ENCODE measurements around the gene HSD17B12.
"Not testable (repeated sequence)": the region's sequence is repeated elsewhere in the genome, so short reads cannot be mapped to it uniquely, and the experiment has no call there.

Gene HSD17B12

DNA sequence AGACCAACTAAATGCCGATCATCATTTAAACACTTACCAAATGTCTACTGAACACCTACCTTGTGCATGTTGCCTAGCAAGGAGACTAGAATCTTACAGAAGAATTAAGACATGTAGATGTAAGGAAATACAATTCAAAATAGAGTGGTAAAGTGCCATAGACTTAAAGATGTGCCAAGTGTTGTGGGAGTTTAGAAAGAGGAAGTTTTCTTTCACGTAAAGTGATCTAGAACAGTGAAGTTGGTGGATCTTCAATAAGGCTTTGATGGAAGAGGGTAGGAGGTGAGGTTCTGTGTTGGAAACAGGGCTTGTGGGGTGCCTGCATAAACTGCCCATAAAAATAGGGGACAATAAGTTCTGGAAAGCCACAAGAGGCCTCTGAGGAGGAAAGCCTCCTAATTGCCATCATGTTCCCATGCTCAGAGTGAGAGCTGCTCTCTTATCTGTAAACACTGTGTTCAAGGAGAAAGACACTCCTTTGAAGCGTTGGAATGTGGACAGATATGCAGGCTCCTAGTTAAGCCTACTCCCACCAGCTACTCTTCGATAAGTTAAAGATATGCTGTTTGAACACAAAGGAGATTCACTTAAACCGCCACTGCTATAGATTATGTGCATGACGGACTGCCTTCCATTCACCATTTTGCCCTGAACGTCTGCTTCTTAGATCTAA is 66.7 kb downstream of the HSD17B12 start:
- DNase-seq (ENCODE audit: low read depth) = no peak

DNA sequence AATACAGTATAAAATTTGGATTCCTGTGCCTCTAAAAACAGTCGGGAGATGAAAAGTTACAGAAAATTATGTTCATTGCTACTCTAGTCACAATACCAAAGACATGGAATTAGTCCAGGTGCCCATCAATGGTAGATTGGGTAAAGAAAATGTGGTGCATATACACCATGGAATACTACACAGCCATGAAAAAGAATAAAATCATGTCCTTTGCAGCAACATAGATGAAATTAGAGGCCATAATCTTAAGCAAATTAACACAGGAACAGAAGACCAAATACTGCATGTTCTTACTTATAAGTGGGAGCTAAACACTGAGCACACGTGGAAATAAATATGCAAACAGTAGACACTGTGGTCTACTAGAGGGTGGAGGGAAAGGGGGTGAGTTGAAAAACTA is 67.6 kb downstream of the HSD17B12 start:
- no peak for DNase-seq (ENCODE audit: low read depth)

DNA sequence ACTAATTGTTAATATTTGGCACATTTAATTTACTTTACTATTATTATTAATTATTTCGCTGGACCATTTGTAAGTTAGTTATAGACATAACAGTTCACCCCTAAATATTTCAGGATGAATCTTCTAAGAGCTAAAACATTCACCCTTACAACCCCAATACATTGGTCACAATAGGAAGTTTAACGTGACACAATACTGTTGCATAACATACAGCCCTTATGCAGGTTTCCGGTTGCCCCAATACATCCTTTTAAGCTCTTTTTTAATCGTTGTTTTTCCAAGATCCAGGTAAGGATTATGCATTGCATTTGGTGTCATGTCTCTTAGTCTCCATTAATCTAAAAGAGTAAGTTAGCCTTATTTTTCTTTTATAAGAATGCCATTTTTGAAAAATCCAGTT is 71.2 kb downstream of the HSD17B12 start:
- DNase-seq (ENCODE audit: low read depth) = no peak

DNA sequence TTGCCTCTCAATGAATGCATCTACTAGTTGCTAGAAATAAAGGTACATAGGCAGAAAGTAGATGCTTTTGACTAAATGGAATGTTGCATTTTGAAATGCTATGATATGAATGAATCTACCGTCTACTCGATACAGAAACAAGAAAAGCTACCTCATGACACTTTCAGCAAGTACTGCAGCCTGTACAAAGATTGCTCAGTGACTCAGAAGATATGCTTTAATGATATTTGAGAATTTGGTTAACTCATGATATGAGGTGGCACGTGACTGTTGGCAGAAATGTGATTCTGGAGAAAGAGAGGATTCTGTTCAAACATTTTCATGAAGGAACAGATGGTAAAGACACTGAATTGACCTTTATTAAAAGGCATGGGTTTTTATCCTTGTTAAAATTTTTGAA is 76.0 kb downstream of the HSD17B12 start:
- no peak for DNase-seq (ENCODE audit: low read depth)

DNA sequence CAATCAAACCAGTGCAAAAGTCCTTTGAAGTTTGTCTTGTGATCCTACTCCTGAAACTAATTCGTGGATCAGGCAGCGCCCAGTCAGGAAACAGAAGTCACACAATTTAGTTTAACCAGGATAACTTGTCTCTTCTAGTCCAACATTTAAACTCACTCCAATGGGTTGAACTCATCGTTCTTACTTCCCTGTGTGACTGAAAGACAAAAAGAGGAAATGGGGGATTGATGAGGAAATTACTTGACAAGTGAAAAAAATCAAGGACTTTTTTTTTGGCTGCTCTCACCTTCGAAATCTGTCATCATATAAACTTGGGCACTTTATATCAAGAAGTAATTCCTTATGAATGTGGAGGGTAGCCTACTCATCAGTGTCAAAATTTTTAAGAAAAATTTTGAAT is 78.4 kb downstream of the HSD17B12 start:
- no peak for DNase-seq (ENCODE audit: low read depth)

DNA sequence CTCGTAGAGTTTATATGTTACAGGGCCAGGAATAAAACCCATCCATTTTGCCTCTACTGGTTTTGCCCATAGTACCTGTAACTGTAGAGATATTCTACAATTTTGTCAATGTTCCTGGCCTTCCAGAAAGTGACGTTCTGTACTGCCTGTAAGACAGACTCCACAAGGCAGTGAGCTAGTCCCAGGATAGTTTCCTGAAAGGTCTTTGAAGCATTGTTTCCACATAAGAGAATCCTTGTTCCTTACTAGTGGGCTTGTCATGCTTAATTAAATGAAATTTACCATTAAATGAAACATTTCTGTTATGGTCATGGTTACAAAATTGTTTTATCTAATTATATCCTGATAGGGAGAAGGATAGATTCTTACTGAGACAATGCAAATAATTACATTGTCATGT is 80.4 kb downstream of the HSD17B12 start:
- DNase-seq (ENCODE audit: low read depth) = no peak

DNA sequence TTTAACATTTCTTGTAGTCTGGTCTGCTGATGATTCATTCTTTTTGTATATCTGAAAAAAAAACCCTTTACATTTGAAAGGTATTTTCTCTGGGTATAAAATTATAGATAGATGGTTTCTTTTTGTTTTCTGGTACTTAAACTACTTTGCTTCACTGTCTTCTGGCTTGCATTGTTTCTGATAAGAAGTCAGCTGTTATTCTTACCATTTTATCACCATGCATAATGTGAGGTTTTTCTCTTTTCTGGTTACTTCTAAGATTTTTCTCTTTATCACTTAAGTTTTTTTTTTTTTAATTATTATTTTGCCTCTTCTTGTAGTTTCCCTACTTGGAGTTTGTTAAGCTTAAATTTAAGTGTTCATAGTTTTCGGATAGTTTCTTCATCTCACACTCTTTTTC is 84.7 kb downstream of the HSD17B12 start:
- DNase-seq (ENCODE audit: low read depth) = no peak

DNA sequence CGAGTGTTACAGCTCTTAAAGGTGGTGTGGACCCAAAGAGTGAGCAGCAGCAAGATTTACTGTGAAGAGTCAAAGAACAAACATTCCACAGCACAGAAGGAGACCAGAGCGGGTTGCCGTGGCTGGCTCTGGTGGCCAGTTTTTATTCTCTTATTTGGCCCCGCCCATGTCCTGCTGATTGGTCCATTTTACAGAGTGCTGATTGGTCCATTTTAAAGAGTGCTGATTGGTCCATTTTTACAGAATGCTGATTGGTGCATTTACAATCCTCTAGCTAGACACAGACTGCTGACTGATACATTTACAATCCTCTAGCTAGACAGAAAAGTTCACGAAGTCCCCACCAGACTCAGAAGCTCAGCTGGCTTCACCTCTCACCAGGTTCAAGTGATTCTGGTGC is 88.1 kb downstream of the HSD17B12 start:
- DNase-seq (ENCODE audit: low read depth) = not testable (repeated sequence)

DNA sequence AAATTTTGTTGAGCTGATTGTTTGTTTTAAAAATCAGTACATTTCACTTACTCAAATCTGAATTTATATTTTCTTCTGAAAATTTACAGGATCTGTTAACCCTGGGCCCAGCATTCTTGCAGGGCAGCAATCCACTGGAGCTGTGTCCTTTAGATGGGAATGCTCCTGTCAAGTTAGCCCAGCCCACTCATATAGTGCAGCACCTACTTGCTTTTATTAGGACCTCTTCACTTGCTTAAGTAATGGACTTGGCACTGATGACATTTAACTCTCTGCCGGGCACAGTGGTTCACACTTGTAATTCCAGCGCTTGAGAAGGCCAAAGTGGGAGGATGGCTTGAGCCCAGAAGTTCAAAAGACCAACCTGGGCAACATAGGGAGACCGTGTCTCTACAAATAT is 89.6 kb downstream of the HSD17B12 start:
- DNase-seq (ENCODE audit: low read depth) = no peak

DNA sequence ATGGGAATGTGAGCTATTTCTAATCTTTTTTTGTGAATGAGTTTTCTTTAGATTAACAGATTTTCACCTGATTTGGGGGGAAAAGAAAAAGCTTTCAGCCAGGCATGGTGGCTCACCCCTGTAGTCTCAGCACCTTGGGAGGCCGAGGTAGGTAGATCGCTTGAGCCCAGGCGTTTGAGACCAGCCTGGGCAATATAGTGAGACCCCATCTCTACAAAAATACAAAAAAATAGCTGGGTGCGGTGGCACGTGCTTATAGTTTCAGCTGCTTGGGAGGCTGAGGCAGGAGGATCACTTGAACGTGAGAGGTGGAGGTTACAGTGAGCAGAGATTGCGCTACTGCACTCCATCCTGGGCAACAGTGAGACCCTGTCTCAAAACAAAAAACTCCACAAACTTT is 92.2 kb downstream of the HSD17B12 start:
- no peak for DNase-seq (ENCODE audit: low read depth)

DNA sequence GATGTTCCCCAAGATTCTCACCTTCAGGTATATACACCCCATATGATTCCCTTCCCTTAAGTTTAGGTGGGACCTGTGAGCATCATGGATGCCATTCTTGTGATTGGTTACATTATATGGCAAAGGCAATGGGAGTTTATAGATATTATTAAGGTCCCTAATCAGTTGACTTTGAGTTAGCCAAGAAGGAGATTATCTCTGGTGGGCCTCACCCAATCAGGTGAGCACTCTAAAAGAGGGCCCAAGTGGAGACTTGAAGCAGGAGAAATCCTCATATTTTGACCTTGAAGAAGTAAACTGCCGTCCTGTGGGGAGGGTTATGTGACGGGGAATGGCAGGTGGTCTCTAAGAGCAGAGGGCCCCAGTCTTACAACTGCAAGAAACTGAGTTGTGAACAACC is 94.2 kb downstream of the HSD17B12 start:
- DNase-seq (ENCODE audit: low read depth) = no peak

DNA sequence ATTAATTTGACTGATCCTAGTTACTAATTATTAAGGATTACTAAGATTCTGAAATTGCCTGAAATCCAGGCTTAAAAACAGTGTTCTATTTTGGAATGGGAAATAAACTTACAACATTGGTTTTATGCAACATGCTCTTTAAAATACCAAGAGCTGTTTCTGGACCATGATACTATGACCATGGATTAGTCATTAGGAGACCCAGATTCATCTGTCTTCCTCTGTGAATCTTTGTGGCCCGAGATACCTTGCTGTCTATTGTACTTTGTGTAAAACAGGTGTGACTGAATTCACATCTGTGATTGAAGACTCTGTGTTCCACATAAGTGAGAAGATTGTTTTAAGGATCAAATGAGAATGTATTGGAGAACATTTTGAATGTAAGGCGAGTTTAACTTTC is 98.8 kb downstream of the HSD17B12 start:
- no peak for DNase-seq (ENCODE audit: low read depth)

DNA sequence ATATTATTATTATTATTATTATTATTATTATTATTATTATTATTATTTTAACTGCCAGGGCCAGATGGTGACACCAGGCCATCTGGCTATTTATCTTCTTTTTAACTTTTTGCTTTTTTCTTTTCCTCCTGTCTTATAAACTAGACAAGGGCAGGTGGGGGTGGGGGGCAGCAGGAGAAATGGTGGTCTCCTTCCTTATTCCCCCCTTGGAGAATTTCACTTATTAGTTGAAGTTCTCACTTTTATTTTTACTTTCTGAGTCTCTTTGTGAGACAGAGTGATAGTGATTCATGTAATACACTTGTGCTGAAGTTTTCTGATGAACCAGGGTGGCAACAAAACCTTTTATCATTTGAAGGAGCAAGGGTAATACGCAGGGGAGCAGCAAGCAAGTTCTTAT is 103.8 kb downstream of the HSD17B12 start:
- DNase-seq (ENCODE audit: low read depth) = no peak

DNA sequence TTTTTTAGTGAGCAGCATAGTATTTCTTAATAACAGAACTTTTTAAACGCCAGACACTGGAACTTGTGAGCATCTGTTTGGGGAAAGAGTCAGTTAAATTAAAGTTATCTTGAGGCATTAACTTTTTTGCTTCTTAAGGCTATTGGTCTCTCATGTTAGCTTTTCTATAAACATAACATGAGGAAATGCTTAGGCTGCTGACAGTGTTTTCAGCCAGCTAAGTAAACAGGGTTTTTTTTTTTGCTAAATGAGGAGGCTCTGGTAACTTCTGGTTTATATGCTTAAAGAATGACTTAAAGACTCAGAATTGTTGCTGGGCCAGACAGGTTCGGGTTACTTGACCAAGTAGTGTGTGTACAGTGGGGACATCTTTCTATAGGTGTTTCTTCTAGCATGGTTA is 104.3 kb downstream of the HSD17B12 start:
- DNase-seq (ENCODE audit: low read depth) = no peak

DNA sequence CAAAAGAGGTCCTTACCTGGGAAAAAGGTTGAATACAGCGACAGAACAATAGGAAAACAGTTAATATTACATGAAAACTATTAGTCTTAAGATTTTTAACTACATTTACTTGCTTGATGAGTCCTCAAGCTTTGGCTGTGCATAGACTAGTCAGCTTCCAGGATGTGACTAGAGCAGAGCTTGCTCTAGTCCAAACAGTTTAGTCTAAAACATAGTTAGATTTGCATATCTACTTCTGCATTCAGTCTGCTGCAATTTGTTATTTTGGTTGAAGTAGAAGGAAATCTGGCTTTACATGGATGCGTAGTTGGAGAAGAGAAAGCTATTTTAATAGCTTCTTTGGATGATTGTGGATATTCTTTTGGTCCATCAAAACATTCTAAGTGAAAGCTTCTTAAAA is 104.8 kb downstream of the HSD17B12 start:
- DNase-seq (ENCODE audit: low read depth) = no peak

DNA sequence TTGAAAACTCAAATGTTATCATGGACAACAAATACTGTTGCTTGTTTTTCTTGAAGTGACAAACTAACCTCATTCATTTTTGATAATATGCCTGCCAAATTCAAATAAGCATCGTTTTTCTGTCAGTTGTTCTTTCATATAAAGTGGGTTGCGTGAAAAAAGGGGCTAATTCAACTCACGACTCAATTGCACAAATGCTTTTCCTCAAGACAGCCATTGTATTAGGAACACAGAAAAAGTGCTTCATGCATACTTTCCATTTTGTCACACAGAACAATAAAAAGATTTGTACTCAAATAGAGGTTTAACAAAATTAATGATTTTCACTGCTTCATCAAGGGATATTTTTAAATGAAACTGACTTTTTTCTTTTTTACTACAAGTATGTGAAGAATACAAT is 105.5 kb downstream of the HSD17B12 start:
- DNase-seq (ENCODE audit: low read depth) = no peak

DNA sequence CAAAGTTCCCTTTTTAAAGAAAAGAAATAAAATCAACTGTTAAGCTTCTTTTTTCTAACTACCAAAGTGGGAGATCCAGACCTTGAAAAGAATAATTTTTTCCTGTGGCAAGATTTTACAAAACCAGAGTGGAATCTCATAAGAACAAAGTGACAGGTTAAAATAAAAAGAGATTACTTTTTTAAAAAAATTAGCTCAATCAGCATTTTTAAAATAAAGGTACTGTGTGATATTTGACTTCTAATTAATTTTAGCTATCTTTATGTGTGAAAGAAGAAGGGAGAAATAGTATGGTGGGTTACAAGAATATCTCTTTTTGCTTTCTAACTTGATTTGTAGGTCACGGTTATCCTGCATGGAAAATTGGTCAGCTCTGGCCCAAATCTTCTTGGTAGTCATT is 107.3 kb downstream of the HSD17B12 start:
- DNase-seq (ENCODE audit: low read depth) = no peak

DNA sequence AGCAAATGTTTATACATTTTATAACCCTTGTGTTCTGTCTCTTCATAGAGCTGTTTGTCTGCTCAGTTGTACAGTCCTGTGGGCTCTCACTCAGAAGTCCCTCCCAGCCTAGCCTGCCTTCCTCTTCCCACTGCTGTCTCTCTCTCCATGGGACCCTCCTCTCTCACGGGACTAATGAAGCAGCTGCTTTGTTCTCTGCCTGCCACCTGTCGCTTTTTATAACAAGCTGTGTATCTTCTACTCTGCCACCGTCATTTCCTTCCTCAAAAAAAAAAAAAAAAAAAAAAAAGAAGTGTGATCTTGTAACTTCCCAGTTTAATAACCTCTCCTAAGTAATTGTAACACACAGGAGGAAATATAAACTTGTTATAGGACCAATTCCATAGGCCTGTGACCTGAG is 107.9 kb downstream of the HSD17B12 start:
- DNase-seq (ENCODE audit: low read depth) = no peak

DNA sequence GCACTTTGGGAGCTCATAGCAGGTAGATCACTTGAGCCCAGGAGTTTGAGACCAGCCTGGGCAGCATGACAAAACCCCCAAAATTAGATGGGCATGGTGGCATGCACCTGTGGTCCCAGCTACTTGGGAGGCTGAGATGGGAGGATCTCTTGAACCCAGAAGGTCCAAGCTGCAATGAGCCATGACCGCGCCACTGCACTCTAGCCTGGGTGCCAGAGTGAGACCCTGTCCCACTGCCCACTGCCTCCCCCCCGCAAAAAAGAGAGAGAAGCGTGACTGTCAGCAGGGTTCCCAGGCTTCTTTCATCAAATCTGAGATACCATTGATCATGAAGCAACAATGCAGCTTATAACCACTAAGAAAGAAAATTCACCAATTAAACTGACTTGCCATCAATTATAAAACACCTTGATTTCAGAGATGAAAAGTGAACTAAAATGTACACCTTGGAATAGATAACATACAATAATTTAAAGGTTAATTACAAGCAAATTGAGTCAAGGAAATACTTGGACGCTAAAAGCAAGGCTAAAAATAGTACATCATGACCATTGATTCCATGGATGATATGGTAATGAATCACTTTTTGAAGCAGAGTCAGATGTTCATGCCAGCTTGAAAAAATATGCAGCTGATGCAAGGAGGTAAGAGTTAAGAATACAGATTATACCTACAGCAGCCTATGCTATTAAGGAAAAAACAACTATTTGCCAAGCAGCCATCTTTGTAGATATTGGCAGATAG is 109.3 kb downstream of the HSD17B12 start:
- DNase-seq (ENCODE audit: low read depth) = no peak

DNA sequence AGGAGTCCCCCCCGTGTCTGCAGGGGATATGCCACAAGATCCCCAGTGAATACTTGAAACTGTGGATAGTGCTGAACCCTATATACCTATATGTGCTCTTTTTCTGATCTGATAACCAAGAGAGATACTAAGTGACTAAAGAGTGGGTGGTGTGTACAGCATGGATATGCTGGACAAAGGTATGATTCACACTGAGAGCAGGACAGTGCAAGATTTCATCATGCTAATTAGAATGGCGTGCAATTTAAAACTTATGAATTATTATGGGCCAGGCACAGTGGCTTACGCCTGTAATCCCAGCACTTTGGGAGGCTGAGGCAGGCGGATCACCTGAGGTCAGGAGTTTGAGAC is 109.9 kb downstream of the HSD17B12 start:
- DNase-seq (ENCODE audit: low read depth) = no peak

DNA sequence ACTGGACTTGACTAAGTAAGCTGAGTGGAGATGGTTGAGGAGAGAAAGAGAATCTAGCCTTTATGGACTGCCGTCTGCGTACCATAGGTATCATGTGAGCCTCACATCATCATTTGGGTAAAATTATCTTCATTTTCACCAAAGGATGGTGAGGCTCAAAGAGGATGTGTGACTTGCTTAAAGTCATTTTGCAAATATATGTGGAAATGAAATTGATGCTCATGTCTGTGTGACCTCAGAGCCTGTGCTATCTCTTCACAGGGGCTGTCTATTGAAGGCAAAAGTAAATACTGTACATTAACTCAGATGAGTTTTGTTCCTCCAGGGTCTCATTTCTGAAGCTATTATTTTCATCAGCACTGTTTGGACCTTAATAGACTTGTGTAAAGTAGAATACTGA is 116.8 kb downstream of the HSD17B12 start:
- no peak for DNase-seq (ENCODE audit: low read depth)

DNA sequence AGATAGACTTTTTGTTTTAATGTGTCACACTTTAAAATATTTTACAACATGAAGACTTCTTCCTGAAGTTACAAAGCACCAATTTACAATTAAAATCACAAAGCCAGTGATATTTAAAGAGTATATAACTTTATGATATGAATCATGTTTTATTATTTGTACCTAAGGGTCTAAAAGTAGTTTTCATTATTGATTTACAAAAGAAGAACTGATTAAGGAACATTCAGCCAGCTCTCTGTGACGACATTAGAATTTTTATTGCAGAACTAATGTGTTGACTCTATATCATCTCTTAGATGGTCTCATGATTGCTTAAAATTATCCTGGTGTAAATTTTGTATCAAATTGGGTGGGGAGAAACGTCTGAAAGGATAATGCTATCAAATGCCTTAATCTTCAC is 117.3 kb downstream of the HSD17B12 start:
- DNase-seq (ENCODE audit: low read depth) = no peak

DNA sequence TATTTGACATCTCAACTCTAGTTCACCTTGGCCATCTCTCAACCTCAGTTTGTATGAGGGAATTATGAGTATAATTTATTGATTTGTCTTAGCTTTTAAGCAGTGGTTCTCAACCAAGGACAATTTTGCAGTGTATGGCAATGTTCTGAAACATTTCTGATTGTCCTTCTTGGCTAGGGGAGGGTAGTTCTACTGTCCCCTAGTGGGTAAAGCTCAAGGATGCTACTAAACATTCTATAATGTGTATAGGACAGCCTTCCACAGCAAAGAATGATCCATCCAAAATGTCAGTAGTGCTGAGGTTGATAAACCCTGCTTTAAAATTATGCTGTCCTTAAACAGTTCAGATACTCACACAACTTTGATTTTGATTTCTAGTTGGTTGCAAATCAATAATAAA is 122.0 kb downstream of the HSD17B12 start:
- no peak for DNase-seq (ENCODE audit: low read depth)

DNA sequence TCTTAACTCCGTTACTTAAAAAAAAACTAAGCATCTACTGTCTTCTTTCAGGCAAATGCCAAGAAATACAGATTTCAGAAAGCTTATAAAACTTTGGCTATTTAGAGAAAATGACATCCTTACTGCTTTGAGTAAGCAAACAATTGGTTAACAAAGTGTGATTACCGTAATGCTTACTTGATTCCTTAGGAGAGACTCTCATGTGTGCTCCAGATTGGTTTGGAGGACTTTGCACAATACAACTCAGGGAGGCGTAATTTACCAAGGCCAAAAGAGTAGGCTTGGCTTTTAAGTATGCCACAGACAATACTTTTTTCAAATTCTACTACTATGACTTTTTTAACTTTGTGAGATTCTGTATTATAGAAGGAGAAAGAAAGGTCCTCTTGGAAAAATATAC is 123.2 kb downstream of the HSD17B12 start:
- DNase-seq (ENCODE audit: low read depth) = no peak

Measured in activated T-helper 1 cell treated with Interleukin-2 at 50 U/mL for 16 hours (primary cell).